ENCODE measurements around the gene SORCS1. TPM values are rescaled to one million over a fixed set of nuclear protein-coding genes. Genes with fewer than 3 reads are reported as not detected.

SORCS1 gene
- total RNA-seq, 1 experiment from 2014 or later, result 0.11 TPM

DNA sequence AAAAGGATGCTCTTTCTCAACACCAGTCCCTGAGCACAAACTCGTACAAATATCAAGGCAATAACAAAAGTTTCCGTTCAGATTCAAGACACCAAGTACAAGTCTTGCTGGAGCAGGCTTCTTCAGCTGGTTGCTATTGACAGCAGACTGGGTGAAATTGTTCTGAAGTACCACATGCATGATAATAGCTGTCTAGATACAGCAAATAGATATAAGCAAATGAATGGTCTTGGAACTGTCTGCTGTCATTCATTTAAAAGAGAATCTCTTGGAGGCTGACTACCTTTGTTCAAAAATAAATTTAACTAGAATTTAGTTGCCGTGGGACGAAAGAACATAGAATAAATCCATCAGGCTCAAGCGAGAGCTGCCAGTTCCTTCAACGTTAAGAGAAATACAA, 35.5 kb downstream of the SORCS1 start:
- peaks cover 72% of the 10 kb centered on the region for H3K27me3 ChIP-seq (ENCODE audit: low read length)
- H2AFZ ChIP-seq (ENCODE audit: low read length), result no peak overlapping the region
- no peaks in the 10 kb centered on the region for H4K20me1 ChIP-seq (ENCODE audit: low read length)
- no peak overlapping the region for H3K9ac ChIP-seq (ENCODE audit: low read length)
- ChIA-PET CTCF (no interaction called here), POLR2A (ENCODE audit: unreplicated experiment) (no interaction called here)
- no peaks in the 10 kb centered on the region for H3K9me2 ChIP-seq (replicated peaks; ENCODE audit: low read length)
- no TSS peak for BruUV-seq (replicated peaks)
- H3K4me2 ChIP-seq (ENCODE audit: low read length), result no peak overlapping the region
- no peak for TF ChIP-seq EZH2phosphoT487 (IDR thresholded peaks at IDR 0.05; ENCODE audit: borderline replicate concordance, low read length)
- TF ChIP-seq EZH2 (IDR thresholded peaks at IDR 0.05; ENCODE audit: low read length, unreplicated experiment), result no peak
- TF ChIP-seq, protein P1, sequence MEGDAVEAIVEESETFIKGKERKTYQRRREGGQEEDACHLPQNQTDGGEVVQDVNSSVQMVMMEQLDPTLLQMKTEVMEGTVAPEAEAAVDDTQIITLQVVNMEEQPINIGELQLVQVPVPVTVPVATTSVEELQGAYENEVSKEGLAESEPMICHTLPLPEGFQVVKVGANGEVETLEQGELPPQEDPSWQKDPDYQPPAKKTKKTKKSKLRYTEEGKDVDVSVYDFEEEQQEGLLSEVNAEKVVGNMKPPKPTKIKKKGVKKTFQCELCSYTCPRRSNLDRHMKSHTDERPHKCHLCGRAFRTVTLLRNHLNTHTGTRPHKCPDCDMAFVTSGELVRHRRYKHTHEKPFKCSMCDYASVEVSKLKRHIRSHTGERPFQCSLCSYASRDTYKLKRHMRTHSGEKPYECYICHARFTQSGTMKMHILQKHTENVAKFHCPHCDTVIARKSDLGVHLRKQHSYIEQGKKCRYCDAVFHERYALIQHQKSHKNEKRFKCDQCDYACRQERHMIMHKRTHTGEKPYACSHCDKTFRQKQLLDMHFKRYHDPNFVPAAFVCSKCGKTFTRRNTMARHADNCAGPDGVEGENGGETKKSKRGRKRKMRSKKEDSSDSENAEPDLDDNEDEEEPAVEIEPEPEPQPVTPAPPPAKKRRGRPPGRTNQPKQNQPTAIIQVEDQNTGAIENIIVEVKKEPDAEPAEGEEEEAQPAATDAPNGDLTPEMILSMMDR (conservative IDR thresholded peaks at IDR 0.05; ENCODE audit: low read depth, low read length), result no peak
- no peak overlapping the region for H3K27ac ChIP-seq (ENCODE audit: low read length)
- intact Hi-C loops (cut with micrococcal nuclease), result no loop called here
- no peaks in the 10 kb centered on the region for H3K36me3 ChIP-seq (ENCODE audit: low read depth, low read length)
- H3K4me3 ChIP-seq (ENCODE audit: low read length), result no peak overlapping the region
- no peak for DNase-seq
- no peak for ATAC-seq
- H3F3A ChIP-seq (ENCODE audit: low read length, unreplicated experiment), result no peaks in the 10 kb centered on the region
- no peaks in the 10 kb centered on the region for H3K4me1 ChIP-seq (ENCODE audit: insufficient read depth, low read length)
- H3K9me3 ChIP-seq (ENCODE audit: low read length), result no peaks in the 10 kb centered on the region
- no peaks in the 10 kb centered on the region for H3K79me2 ChIP-seq (ENCODE audit: low read length)

DNA sequence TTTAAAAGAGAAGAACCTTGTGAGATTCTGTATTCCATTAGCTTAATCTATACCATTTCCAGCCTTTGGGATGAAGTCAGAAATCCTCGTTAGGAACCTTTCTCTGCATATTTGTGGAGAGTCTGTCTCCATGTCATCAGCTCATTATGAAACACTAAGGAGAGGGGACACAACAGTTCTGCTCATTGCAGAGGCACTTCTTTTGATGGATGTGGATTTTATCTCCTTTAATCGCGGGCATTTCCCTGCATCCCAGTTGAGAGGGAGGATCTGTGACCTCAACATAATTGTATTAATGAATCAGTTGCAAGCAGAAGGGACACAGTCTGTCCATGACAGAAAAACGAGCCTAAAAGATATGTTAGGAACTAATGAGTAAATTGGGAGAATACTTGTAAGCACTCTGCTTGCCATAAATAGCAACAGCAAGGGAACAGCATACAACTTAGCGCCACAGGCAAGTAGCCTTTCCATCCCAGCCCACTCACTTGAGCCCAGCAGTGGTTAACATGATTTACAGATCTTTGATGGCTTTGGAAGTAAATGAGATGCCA, 37.9 kb downstream of the SORCS1 start:
- H3K9ac ChIP-seq (ENCODE audit: low read length), result no peak overlapping the region
- ChIA-PET POLR2A (ENCODE audit: unreplicated experiment) (no interaction called here), CTCF (no interaction called here)
- BruUV-seq (replicated peaks), result no TSS peak
- H3K9me2 ChIP-seq (replicated peaks; ENCODE audit: low read length), result no peaks in the 10 kb centered on the region
- H3K27me3 ChIP-seq (ENCODE audit: low read length), result peaks cover 66% of the 10 kb centered on the region
- no peaks in the 10 kb centered on the region for H3F3A ChIP-seq (ENCODE audit: low read length, unreplicated experiment)
- no peaks in the 10 kb centered on the region for H3K4me1 ChIP-seq (ENCODE audit: insufficient read depth, low read length)
- TF ChIP-seq EZH2 (IDR thresholded peaks at IDR 0.05; ENCODE audit: low read length, unreplicated experiment) (no peak), EZH2phosphoT487 (IDR thresholded peaks at IDR 0.05; ENCODE audit: borderline replicate concordance, low read length) (no peak)
- TF ChIP-seq, protein P1 (conservative IDR thresholded peaks at IDR 0.05; ENCODE audit: low read depth, low read length), result no peak
- H3K36me3 ChIP-seq (ENCODE audit: low read depth, low read length), result no peaks in the 10 kb centered on the region
- no peaks in the 10 kb centered on the region for H3K9me3 ChIP-seq (ENCODE audit: low read length)
- DNase-seq (no peak), ATAC-seq (no peak)
- no peak overlapping the region for H3K27ac ChIP-seq (ENCODE audit: low read length)
- H4K20me1 ChIP-seq (ENCODE audit: low read length), result no peaks in the 10 kb centered on the region
- H2AFZ ChIP-seq (ENCODE audit: low read length), result no peak overlapping the region
- intact Hi-C loops (cut with micrococcal nuclease), result no loop called here
- no peaks in the 10 kb centered on the region for H3K79me2 ChIP-seq (ENCODE audit: low read length)
- no peak overlapping the region for H3K4me2 ChIP-seq (ENCODE audit: low read length)
- no peak overlapping the region for H3K4me3 ChIP-seq (ENCODE audit: low read length)

DNA sequence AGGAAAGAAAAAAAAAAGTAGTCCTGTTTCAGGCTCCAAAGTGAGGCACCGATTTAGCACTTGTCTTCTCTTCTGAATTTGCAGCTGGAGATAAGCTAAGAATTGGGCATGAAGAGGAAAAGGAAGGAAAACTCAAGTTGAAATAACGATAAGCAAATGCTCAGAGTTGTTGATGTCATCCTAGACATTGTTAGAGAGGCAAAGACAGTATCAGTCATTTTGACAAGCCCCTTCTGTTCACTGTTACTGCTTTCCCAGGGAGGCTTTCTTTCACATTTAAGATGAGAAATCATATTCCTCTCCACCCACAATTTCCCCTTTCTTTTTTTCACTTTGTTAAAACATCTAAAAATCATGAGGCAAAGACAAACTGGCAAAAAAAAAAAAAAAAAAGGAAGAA, 41.8 kb downstream of the SORCS1 start:
- Histone ChIP-seq H3F3A (ENCODE audit: low read length, unreplicated experiment) (no peaks in the 10 kb centered on the region), H3K27me3 (ENCODE audit: low read length) (peaks cover 42% of the 10 kb centered on the region), H3K9ac (ENCODE audit: low read length) (no peak overlapping the region), H3K4me3 (ENCODE audit: low read length) (no peak overlapping the region), H3K27ac (ENCODE audit: low read length) (no peak overlapping the region), H3K9me3 (ENCODE audit: low read length) (no peaks in the 10 kb centered on the region), H3K36me3 (ENCODE audit: low read depth, low read length) (no peaks in the 10 kb centered on the region), H4K20me1 (ENCODE audit: low read length) (no peaks in the 10 kb centered on the region), H3K79me2 (ENCODE audit: low read length) (no peaks in the 10 kb centered on the region), H3K9me2 (replicated peaks; ENCODE audit: low read length) (no peaks in the 10 kb centered on the region), H2AFZ (ENCODE audit: low read length) (no peak overlapping the region), H3K4me2 (ENCODE audit: low read length) (no peak overlapping the region), H3K4me1 (ENCODE audit: insufficient read depth, low read length) (no peaks in the 10 kb centered on the region)
- CTCF ChIA-PET, result no interaction called here
- TF ChIP-seq EZH2 (IDR thresholded peaks at IDR 0.05; ENCODE audit: low read length, unreplicated experiment) (no peak), EZH2phosphoT487 (IDR thresholded peaks at IDR 0.05; ENCODE audit: borderline replicate concordance, low read length) (no peak)
- TF ChIP-seq, protein P1 (conservative IDR thresholded peaks at IDR 0.05; ENCODE audit: low read depth, low read length), result no peak
- BruUV-seq (replicated peaks), result no TSS peak
- intact Hi-C loops (cut with micrococcal nuclease), result no loop called here
- ATAC-seq (no peak), DNase-seq (no peak)
- POLR2A ChIA-PET (ENCODE audit: unreplicated experiment), result no interaction called here
